ENCODE results near the gene TMEM187.

The TMEM187 gene

GRCh38 chrX:153972368-153973126, at the start of gene TMEM187:
TMEM187 (plus strand) TSS chrX:153972754; CDS start chrX:153982063, 9,309 bp downstream.
- DNase-seq (ENCODE audit: low spot score), result peak; percentile 91

DNA sequence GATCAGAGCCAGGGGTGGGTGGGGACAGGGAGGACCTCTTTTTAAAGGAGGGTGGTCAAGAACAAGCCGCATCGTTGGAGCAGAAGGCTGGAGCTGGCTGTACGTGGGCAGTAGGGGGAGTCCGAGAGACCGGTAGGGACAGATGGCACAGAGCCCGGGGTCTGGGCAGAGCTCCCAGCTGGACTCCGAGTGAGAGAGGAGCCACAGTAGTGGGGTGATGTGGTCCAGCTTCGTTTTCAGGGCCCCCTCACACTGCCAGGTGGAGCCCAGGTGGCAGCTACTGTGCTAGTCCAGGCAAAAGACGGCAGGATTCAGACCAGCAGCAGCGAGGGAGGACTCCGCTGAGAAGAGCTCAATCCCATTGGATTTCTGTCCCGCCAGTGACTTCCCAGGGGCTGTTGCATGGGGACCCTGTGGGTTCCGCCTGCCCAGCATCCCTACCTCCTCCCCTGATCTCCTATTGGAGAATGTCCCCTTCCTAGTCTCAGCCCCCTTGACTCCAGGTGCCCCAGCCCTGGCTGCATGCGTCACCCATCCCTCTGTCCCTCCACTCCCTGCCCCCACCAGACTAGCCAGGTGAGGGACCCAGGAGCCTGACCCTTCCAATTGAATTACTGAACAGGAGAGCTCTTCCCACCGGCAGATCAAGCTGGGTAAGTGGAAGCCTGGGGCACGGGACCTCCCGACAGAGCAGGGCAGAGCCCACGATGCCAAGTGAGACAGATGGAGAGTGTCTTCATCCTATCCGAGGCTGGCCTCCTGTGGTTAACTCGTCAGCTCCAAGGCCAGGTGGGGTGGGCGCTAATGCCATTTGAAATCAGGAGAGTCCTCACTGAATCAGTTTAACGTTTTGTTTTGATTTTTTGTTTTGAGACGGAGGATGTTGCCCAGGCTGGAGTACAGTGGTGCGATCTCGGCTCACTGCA, 49.4 kb upstream of the TMEM187 start:
- DNase-seq (ENCODE audit: low spot score), result peak; percentile 31

DNA sequence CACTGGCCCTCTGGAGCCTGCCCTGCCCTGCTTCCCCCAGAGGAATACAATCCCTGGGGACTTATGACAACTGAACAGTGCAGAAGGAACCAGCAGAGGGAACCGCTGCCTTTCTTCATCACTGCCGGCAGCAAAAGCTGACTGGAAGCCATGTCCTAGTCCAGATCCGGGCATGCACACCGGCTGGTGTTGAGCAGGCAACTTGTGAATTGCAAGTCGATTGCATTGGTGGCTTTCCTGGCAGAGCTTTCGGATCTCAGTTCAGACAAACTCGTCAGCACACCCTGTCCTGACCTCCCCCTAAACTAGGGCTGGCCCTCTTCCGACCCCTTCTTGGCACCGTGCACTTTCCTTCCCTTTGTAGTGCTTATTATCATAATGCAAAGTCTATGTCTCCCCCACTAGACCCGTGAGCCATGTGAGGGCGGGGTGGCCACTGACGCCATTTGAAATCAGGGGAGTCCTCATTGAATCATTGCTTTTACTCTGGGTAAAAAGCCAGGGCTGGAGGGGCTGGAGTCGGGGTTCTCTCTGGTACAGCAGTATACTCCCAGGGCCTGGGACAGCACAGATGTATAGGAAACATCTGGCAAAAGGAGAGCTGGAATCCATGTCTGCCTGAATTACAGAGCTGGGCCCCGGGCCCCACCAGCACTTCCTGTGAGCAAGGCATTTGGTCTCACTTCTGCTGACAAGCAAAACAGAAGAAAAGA, 48.2 kb upstream of the TMEM187 start:
- DNase-seq (ENCODE audit: low spot score), result no peak

DNA sequence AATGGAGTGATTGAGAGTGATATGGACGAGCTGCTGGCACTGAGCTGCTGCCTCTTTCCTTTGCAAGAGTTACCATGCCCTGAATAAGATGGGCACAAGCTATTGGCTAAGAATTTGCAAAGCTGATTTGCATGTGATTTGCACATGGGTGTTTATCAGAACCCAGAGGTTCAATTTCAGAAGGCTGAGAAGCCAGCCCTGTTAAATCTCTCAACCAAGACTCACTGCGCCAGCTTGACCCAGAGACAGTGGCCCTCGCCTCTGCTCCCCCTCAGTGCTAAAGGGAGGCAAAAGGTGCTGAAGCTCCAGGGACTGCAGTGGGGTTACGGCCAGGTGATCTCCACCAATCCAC, 47.2 kb upstream of the TMEM187 start:
- DNase-seq (ENCODE audit: low spot score), result no peak

- DNase-seq (ENCODE audit: low spot score), result peak; percentile 23
Observed at GRCh38 chrX:153925739-153926551, 46.6 kb upstream of the TMEM187 start, which contains the start of gene ARHGAP4. ARHGAP4 (minus strand) TSS chrX:153926264; CDS start chrX:153926202, 62 bp downstream.

- DNase-seq (ENCODE audit: low spot score), result no peak
Observed at GRCh38 chrX:153926552-153926857, 46.0 kb upstream of the TMEM187 start.

DNA sequence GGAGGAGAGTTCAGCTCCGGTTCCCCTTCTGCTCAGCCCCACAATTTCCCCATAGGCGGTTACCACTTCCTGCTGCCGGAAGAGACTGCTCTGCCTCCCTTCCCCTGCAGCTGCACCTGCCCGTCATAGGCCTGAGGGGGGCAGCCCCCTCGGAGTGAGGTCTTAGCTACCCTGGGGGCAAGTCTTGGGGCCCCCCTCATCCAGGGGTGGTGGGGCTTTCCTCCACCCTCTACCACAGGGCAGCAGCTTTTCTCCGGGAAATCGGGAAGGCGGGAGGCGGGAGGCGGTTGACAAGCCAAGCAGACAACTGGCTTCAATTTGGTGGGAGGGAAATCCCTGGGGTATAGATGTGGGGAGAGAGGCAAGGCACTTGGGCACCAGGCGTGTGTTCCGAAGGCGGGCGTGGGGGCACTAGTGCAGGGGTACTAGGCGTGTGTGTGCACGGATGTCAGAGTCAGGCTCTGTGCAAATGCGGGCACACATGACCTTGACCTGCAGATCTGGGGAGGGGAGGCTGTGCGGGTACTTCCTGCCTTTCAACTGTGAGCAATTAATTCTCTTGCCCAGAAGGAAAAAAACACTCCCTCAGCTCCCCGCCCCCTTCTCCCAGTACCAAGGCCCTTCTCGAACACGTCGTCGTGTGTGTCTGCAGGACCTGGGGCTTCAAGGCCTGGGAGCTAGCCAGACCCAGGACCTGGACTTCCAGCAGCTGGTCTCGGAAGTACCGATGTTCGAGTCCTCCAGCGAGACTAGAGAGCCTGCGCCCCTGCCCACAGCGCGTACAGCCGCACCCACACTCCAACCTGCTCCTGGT, 45.5 kb upstream of the TMEM187 start:
- no peak for DNase-seq (ENCODE audit: low spot score)

DNA sequence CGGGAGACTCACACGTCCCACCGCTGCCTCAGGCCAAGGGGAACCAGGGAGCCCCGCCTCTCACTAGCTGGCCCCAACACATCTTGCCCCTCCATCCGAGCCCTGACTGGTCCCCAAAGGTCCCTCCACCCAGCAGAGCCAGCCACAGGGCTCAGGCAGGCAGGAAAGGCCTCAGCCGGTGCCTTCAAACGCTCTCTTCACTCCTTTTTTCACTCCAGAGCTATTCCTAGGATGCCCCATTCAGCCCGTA, 45.0 kb upstream of the TMEM187 start:
- no peak for DNase-seq (ENCODE audit: low spot score)

DNA sequence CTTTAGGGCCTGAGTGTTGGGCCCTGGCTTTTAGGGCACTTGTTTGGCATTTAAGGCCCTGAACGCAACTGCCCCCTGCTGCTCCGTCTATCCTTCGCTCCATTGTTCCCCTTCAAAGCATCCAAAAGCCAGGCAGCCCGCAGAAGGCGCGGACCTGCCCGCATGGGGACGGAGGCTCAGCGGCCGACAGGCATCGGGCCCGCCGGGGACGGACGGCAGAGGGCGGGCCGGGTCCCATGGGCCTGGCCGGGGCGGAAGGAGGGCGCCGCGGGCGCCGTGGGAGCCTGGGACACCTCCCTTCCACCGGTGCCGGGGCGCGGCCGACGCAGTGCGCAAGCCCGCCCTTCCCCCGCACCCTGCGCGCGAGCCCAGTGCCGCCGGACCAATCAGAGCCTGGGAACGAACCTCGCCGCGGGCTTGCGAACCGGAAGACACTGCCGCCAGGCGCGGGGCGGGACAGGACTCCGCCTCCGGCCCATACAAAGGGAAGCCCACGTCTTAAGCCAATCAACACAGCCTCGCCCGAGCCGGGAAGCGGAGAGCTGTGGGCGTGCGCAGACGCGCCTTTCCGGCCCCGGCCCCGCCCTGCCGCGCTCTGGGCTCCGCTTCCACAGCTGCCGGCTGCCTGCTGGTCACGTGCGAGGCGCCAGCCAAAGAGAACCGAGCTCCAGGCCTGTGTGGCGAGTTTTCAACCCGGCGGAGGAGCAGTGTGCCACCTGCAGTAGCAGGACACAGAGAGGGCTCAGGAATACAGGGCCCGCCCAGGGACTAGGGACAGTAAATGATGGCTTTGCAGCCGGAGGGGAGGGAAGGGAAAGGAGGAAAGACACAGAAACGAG, 44.4 kb upstream of the TMEM187 start:
- DNase-seq (ENCODE audit: low spot score), result peak; percentile 95

DNA sequence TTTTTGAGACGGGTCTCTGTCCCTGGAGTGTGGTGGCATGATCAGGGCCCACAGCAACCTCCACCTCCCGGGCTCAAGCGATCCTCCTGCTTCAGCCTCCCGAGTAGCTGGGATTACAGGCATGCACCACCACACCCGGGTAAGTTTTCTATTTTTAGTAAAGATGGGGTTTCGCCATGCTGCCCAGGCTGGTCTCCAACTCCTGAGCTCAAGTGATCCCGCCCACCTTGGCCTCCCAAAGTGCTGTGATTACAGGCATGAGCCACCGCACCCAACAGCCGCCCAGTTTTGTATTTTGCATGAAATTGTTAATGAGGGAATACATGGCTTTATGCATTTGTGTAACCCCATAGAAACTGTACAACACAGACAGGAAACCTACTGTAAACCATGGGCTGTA, 43.7 kb upstream of the TMEM187 start:
- DNase-seq (ENCODE audit: low spot score), result no peak

DNA sequence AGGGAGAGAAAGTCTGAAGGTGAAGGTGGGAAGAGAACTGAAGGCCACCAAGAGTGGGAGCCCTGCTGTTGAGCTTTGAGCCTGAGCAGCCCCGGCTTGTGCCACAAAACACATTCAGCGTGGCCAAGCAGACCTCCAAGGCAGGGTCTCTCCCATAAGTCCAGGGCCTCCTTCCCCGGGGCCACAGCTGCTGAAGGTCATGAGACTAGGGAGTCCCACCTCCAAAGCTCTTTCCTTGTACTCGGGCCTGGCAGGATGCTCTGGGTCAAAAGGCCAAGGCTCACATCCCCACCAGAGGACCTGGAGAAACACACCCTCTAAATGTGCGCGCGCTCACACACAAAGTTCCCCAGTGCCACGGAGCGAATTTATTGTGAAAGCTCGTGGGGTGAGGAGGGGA, 43.0 kb upstream of the TMEM187 start:
- no peak for DNase-seq (ENCODE audit: low spot score)

DNA sequence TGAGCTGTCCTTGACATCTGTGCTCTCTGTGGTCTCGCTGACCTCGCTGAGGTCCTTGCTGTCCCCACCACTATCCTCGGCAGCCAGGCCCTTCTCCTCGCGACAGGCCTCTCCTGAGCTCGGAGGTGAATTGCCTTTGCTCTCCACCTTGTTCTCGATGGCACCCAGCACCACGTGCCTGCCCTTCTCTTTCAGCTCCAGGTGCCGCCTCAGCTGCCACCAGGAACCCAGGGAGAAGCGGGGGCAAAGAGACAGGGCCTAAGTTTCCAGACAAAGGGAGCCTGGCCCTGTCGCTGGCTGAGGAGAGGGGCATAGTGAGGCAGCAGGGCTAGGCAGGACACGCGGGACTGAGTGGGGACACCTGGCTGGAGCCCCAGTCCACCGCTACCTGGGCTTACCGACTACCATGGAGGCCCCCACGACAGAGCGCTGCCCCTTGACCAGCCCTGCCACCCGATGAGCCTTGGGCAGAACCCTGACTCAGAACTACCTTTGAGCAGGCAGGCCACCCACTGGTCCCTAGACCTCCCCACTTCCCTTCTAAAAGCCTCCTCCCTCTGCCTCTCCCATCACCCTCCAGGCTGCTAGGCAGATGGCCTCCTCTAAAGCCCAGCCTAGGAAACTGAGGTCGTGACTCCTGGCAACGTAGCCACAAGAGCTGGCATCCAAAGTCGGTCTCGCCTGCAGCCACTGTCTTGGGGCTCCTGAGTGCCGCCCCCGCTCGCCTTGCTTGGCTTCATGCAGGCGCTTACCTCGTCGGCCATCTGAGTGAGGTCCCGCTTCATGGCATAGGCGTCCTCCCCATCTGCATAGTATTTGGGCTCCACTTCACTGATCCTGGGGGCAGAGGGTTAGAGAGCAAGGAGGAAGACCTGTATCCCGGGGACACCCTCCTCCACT, 42.3 kb upstream of the TMEM187 start:
- DNase-seq (ENCODE audit: low spot score), result no peak

GRCh38 chrX:153931151-153931550, 41.4 kb upstream of the TMEM187 start:
- no peak for DNase-seq (ENCODE audit: low spot score)

GRCh38 chrX:153931748-153932147, 40.8 kb upstream of the TMEM187 start:
- DNase-seq (ENCODE audit: low spot score), result no peak

DNA sequence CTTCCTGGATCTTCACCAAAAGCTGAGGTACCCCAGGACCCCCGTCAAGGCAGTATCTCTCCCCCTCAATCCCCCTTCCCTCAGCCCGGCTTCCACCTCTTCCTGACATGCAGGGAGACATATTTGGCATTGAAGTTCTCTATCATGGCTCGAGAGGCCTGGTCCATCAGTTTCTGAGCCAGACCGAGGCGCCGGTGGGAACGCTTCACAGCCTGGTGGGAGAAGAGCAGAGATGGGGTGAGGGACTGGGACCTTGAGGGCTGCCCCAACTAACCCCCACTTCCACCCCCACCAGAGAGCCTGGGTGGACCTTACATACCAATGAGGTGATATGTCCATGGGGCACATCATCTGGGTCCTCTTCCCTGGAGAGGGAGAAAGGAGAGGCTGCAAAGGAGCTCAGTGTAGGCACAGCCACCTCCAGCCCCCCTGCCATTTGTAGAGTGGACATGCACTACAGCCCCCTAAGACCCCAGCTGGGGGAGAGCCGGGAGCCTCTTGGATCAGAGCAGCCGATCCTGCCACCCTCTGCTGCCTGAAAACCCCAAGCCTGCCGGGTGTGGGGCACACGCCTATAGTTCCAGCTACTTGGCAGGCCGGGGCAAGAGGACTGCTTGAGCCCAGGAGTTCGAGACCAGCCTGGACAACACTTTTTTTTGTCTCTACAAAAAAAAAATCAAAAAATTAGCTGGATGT, 40.2 kb upstream of the TMEM187 start:
- no peak for DNase-seq (ENCODE audit: low spot score)

DNA sequence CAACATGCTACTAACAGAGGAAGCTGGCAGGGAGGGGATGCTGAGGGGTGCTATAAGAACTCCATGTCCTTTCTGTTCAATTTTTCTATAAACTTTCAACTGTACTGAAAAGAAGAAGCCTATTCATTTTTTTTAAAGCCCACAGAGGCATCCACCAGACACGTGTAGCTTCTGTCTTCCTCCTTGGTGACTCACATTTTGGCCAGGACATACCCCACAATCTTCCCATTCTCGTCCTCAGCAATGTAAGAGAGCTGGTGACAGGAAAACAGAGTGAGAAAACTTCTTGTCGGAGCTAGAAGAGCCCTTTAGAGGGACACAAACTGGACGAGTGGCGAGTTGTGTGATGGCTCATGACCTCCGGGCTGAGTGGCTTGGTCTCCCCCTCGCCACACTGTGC, 38.8 kb upstream of the TMEM187 start:
- no peak for DNase-seq (ENCODE audit: low spot score)

DNA sequence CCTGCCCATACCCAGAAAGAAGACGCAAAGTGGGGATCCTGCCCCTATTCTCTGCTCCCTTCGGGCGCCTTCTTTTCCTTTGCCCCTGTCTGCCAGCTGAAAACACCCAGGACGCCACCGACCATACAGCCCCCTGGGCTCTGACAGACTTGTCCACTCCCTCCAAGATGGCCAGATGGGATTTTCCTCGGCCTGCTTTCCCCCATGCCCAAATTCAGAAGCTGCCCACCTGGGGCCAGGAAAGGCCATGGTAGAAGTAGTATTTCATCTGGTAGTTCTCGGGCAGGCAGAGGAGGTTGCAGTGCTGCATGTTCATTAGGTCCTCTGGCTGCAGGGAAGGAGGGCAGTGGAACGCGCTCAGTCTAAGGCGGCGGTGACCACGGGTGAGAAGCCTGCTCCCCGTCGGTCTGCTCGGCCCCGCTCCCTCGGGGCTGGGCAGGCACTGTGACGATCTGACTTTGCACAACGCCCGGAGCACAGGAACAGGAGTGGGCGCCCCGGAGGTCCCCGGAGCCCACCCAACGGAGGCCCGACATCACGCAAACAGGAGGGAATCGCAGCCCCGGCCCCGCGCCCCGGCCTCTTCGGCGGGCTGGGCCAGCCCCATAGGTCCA, 38.3 kb upstream of the TMEM187 start:
- DNase-seq (ENCODE audit: low spot score), result no peak

DNA sequence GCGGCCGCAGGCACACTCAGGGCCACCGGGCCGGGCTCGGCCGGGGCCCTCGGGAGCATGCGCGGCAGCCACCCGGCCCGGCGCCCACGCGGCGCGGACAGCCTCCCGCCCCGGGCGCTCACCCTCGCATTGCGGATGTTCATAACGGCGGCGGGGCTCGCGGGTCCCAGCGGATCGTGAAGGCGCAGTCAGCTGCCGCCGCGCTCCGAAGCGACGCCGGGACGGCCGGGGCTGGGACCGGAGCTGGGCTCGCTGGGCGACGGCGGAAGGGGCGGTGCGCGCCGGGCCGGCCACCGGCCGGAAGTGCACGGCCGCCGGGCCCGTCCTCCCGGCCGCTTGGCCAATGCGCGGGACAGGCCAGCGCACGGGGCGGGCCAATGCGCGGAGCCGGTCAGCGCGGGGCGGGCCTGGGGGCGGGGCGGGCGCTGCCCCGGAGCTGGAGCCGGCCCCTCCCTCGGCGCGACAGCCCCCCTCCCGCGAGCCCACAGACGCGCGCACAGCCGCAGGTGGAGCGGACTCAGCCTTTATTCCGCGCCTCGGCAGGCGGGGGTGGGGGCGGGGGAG, 37.7 kb upstream of the TMEM187 start, which contains the start of gene NAA10:
NAA10 (minus strand) TSS at position 276 of the 564 bp plus-strand sequence; CDS start at position 143, 133 bp downstream.
- DNase-seq (ENCODE audit: low spot score), result peak; percentile 73
